Measurements from ENCODE around the gene RAB1B.
"Not testable (repeated sequence)": the region's sequence is repeated elsewhere in the genome, so short reads cannot be mapped to it uniquely, and the experiment has no call there.

The RAB1B gene

DNA sequence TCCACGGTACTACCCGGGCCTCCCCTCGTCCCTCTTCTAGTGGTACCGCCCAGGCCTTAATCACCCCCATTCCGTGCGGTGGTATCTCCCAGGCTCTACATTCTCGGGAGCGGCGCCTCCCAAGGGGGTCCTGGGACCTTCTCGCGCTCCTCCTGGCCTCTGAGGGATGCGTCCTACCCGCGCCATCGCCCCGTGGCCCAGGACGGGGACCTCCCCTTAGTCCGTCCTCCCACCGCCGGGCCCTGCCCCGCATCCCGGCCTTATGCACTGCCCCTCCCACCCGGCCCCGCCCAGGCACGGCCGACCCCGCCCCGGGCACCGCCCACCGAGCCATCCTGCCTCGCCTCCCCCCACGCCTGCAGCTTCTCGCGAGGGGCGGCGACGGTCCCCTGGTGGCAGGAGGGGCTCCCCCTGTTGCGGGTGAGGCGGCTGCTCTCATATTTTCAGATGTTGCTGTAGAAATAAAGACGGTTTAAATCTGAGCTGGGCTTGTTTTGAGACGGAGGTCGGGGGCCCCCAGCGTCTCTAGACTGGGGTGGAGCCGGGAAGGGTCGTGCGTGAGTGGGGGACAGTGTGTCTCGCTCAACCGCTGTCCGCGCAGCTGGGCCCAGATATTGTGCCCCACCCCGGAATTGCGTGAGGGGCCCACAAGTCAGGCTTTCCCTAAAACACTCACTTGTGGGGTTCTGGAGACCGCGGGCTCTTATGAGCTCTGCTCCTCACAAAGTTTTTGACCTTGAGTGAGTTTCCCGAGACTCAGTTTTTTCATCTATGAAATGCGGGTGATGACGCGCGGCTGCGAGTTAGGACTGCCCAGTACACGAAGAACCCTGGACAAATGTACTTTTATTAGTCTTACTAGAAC, 828 bp upstream of the RAB1B start:
- no peak for DNase-seq

GRCh38 chr11:66268952-66269905, 790 bp downstream of the RAB1B start:
- DNase-seq: no peak

DNA sequence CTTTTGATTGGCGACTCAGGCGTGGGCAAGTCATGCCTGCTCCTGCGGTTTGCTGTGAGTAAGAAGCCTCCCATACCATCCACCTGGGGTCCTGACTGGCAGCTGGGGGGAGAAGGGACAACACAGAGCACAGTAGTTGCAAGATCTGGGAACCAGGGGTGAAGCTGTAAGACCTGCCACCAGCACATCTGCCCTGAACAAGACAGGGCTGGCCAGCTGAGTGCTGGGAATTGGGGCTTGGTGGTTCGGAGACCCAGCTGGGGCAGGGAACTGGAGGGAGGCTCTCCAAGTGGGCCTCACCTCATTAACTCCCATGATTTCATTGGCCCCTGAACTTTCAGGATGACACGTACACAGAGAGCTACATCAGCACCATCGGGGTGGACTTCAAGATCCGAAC, 3.4 kb downstream of the RAB1B start:
- DNase-seq: no peak

DNA sequence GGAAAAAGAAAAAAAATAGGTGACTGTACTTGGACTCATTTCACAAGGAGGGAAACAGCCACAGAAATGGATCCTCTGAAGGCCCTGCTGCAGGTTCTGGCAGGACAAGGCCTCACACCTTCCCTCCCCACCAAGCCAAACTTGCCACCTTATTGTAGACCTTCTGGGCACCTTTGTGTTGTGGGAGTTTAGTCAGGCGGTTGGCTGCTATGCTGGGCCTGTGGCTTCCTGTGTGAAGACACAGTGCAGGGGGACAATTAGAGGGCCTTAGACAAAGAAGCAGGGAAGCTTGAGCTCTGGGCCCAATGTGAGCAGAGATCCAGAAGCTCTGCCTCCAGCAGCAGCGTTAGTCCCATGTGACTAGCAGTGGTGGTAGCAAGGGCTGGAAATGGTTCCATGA, 4.2 kb downstream of the RAB1B start:
- DNase-seq: no peak

GRCh38 chr11:66274219-66274618, 5.8 kb downstream of the RAB1B start:
- DNase-seq: no peak

GRCh38 chr11:66275396-66275795, 7.0 kb downstream of the RAB1B start:
- no peak for DNase-seq

DNA sequence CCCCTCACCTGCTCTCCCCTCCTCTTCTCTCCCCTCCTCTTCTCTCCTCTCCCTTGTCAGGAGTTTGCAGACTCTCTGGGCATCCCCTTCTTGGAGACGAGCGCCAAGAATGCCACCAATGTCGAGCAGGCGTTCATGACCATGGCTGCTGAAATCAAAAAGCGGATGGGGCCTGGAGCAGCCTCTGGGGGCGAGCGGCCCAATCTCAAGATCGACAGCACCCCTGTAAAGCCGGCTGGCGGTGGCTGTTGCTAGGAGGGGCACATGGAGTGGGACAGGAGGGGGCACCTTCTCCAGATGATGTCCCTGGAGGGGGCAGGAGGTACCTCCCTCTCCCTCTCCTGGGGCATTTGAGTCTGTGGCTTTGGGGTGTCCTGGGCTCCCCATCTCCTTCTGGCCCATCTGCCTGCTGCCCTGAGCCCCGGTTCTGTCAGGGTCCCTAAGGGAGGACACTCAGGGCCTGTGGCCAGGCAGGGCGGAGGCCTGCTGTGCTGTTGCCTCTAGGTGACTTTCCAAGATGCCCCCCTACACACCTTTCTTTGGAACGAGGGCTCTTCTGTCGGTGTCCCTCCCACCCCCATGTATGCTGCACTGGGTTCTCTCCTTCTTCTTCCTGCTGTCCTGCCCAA, 7.7 kb downstream of the RAB1B start:
- no peak for DNase-seq

DNA sequence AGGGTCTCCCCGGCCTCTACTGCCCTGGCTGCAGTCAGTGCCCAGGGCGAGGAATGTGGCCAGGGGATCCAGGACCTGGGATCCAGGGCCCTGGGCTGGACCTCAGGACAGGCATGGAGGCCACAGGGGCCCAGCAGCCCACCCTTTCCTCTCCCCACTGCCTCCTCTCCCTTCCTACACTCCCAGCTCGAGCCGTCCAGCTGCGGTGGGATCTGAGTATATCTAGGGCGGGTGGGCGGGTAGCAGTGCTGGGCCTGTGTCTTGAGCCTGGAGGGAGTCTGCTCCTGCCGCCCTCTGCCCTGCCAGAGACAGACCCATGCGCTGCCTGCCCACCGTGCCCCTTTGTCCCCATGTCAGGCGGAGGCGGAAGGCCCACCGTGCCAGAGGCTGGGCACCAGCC, 8.2 kb downstream of the RAB1B start:
- not testable (repeated sequence) for DNase-seq

DNA sequence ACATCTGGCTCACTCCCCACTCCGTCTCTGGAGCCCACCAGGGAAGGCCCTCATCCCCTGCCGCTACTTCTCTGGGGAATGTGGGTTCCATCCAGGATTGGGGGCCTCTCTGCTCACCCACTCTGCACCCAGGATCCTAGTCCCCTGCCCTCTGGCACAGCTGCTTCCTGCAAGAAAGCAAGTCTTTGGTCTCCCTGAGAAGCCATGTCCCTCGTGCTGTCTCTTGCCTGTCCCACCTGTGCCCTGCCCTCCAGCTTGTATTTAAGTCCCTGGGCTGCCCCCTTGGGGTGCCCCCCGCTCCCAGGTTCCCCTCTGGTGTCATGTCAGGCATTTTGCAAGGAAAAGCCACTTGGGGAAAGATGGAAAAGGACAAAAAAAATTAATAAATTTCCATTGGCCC, 8.6 kb downstream of the RAB1B start:
- not testable (repeated sequence) for DNase-seq

- DNase-seq: no peak
Measured at GRCh38 chr11:66277471-66278362, 9.3 kb downstream of the RAB1B start, which contains the start of gene CNIH2. Gene CNIH2 (plus strand): TSS chr11:66278175. CDS start chr11:66278457, 282 bp downstream.

GRCh38 chr11:66278363-66279091, 10.1 kb downstream of the RAB1B start:
- DNase-seq: no peak

DNA sequence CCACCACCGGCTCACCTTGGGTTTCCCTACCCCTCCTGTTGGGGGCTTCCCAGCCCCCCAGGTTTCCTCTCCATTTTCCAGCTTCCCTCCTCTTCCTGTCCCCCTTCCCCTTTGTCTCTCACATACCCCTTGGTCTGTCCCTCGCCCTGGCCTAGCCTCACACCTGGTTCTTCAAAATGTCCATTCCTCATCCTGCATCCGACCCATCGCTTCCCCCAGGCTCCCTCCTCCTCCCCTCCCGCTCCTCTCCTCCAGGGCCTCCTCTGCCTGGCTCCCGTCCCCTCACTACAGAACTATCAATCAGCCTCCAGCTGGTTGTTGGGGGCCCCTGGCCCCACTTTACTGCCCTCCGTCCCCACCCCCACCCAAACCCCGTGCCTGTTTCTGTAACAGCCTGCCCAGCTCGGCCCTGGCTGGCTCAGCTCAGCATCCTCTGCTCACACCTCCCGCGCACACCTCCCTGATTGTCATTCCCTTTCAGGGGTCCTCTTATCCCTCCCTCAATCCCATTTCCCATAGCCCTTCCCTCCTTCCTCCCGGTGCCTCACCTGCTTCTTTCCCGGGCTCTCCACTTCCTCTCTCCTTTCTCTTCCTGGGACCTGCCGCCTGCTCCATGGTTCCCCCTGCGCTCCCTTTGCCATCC, 10.8 kb downstream of the RAB1B start:
- DNase-seq: no peak

GRCh38 chr11:66280428-66280827, 12.0 kb downstream of the RAB1B start:
- peak; percentile 46 for DNase-seq

- no peak for DNase-seq
Measured at GRCh38 chr11:66281001-66281400, 12.6 kb downstream of the RAB1B start.

GRCh38 chr11:66281776-66282467, 13.5 kb downstream of the RAB1B start:
- DNase-seq: no peak

- peak; percentile 88 for DNase-seq
Measured at GRCh38 chr11:66282468-66283455, 14.3 kb downstream of the RAB1B start.

- no peak for DNase-seq
Measured at GRCh38 chr11:66283461-66284105, 15.1 kb downstream of the RAB1B start.

DNA sequence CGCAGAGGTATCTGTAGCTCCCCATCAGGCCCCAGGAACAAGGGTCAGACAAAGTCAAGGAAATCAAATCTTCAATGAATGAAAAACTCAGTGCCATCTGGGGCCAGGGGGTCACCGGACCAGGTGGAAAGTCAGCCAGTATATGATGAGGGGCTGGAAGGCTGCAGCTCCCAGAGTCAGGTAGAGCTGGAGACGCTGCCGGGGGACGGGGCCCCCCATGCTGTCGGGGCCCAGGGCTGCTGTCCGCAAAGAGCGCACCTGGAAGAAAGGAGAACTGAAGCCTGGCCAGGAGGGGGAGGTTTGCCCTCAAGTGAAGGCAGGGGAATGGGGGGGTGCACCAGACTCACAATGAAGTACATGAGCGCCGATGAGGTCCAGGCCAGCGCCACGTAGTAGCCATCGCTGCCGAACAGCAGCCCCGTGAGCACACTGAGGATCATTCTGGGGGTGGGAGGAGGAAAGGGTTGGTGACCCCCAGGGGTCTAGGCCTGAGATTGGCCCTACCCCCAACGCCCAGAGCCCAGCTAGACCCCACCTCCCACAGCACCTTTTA, 16.2 kb downstream of the RAB1B start:
- DNase-seq: no peak

All from NCI-H446 treated with DMSO at 0.1 percent for 48 hours (cell line).